Esophagus muscularis mucosa (tissue), 4 donors: ENCODE data around the gene EXD1. TPM values are rescaled to one million over a fixed set of nuclear protein-coding genes. Genes with fewer than 3 reads are reported as not detected.

Experiments used
- DNase-seq: peaks from one replicate; pipeline ENCODE4 v3.0.0-alpha.2; 2017; ENCODE audit errors: extremely low spot score
- H3K27ac ChIP-seq, 4 donors: fragments of 200-600 bp; sonication (generic); replicated peaks in 1 of 4; 1 replicate in 3 of 4; 2 replicates in 1 of 4; pipeline ENCODE4 v1.5.1; 2016 to 2019; ENCODE audit warnings: mild to moderate bottlenecking in 1 of 4
- H3K27me3 ChIP-seq, 4 donors: fragments of 200-600 bp; sonication (generic); one replicate each; pipeline versions ENCODE4 v1.5.1 to v1.6.0; 2016 to 2019
- H3K36me3 ChIP-seq, 4 donors: fragments of 200-600 bp; sonication (generic); one replicate each; pipeline ENCODE4 v1.5.1; 2016 to 2019
- H3K4me1 ChIP-seq, 4 donors: fragments of 200-600 bp; sonication (generic); one replicate each; pipeline ENCODE4 v1.5.1; 2016 to 2019
- H3K4me3 ChIP-seq, 4 donors: fragments of 200-600 bp; sonication (generic); 1 replicate in 2 of 4; 2 replicates in 2 of 4; pipeline ENCODE4 v1.5.1; 2016 to 2019; ENCODE audit warnings: mild to moderate bottlenecking in 4 of 4, moderate library complexity in 1 of 4
- H3K9me3 ChIP-seq, 4 donors: fragments of 200-600 bp; sonication (generic); 1 replicate in 3 of 4; 2 replicates in 1 of 4; pipeline ENCODE4 v1.5.1; 2016 to 2019
- EP300 ChIP-seq: sonication (generic); formaldehyde crosslinking; IDR thresholded peaks from one replicate; pipeline ENCODE4 v1.6.1; 2017; ENCODE audit warnings: antibody characterized with exemption
- POLR2A ChIP-seq: fragments of 450-650 bp; IDR thresholded peaks from one replicate; pipeline ENCODE4 v1.6.1; 2017; ENCODE audit warnings: antibody characterized with exemption, moderate library complexity, mild to moderate bottlenecking, low read depth
- POLR2AphosphoS5 ChIP-seq, 2 donors: sonication (generic); formaldehyde crosslinking; IDR thresholded peaks; one replicate each; pipeline ENCODE4 v1.6.1; 2017; ENCODE audit warnings: antibody characterized with exemption in 2 of 2
- WGBS: methylation state at CpG from one replicate; pipeline ENCODE4 v1.1.5; 2018; 5-methylcytosine and 5-hydroxymethylcytosine counted together
- intact Hi-C: fragments of 100-400 bp; cut with DNase I; formaldehyde crosslinking; loops from one replicate; pipeline ENCODE4 v1.15.1; 2023
- total RNA-seq, 4 donors: library from RNA; depleted of rRNA; stranded (reverse); fragments of >200 nt; gene quantifications; one replicate each; pipeline versions ENCODE4 v1.1.0 to v1.2.1, GENCODE V29; 2016
- TF ChIP-seq, protein P1 (sequence below), 3 experiments: fragments of 200-600 bp in 2 of 3; fragments of 450-650 bp in 1 of 3; sonication (generic) in 2 of 3; IDR thresholded peaks; one replicate each; pipeline ENCODE4 v1.5.1; 2017 to 2019; ENCODE audit warnings: antibody characterized with exemption in 3 of 3, mild to moderate bottlenecking in 2 of 3, moderate library complexity in 1 of 3

Gene EXD1, protein sequence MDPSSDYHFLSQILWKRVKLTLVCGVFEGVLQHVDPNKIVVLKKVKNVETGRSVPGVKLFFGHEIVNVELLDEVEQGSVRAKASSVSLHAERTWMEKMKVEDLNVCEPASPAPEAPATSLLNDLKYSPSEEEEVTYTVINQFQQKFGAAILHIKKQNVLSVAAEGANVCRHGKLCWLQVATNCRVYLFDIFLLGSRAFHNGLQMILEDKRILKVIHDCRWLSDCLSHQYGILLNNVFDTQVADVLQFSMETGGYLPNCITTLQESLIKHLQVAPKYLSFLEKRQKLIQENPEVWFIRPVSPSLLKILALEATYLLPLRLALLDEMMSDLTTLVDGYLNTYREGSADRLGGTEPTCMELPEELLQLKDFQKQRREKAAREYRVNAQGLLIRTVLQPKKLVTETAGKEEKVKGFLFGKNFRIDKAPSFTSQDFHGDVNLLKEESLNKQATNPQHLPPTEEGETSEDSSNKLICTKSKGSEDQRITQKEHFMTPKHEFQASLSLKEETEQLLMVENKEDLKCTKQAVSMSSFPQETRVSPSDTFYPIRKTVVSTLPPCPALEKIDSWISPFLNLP
- not detected for total RNA-seq

DNA sequence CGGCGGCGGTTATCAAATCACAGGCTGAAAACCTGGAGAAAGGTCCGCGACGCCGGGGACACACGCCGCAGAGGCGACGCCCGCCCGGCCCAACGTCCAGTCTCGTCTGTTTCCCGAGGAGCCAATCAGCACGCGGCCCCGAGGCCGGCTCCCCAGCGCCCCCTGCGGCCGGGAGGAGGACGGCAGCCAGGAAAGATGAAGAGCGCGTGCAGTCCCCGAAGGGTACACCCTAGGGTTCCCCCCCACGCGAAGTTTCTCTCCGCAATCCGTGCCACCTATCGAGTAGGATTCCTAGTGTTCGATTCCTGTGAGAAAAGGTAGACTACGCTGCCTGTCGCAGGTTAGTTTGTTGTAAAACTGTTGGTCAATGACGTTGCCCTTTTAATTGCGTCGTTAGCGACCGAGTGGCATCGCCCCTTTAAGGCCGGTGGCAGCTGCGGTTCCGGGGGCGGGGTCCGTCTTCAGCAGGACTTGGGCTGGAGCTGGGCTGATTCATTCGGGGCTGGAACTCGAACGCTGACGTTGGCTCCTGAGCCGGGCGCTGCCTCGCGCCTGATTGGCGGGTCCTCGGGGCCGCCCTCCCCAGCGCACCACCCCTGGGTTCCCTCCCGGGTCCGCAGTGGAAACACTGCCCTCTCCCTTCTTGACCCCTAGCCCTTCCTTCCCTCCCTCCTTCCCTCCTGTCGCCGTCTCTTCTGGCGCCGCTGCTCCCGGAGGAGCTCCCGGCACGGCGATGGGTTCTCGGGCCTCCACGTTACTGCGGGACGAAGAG lies at the start of gene EXD1, which contains the start of gene CHP1:
TSS of gene EXD1 (minus strand) at position 108 of the 772 bp plus-strand sequence. CDS start 4,182 bp downstream, outside the sequence.
TSS of gene CHP1 (plus strand) at position 619 of the 772 bp plus-strand sequence. CDS start at position 734, 115 bp downstream.
- TF ChIP-seq POLR2A, result peak; percentile 57
- peak; percentile 87 to 96 for TF ChIP-seq POLR2AphosphoS5 (IDR thresholded peaks at IDR 0.05)
- TF ChIP-seq, protein P1, sequence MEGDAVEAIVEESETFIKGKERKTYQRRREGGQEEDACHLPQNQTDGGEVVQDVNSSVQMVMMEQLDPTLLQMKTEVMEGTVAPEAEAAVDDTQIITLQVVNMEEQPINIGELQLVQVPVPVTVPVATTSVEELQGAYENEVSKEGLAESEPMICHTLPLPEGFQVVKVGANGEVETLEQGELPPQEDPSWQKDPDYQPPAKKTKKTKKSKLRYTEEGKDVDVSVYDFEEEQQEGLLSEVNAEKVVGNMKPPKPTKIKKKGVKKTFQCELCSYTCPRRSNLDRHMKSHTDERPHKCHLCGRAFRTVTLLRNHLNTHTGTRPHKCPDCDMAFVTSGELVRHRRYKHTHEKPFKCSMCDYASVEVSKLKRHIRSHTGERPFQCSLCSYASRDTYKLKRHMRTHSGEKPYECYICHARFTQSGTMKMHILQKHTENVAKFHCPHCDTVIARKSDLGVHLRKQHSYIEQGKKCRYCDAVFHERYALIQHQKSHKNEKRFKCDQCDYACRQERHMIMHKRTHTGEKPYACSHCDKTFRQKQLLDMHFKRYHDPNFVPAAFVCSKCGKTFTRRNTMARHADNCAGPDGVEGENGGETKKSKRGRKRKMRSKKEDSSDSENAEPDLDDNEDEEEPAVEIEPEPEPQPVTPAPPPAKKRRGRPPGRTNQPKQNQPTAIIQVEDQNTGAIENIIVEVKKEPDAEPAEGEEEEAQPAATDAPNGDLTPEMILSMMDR (IDR thresholded peaks at IDR 0.05), result peak; percentile 94 to 99 (median 96)
- no peak for TF ChIP-seq EP300
- Histone ChIP-seq H3K27me3 (no peaks in the 10 kb centered on the region), H3K36me3 (no peaks in the 10 kb centered on the region), H3K27ac (peak within 1 kb of the TSS; percentile 92 to 97 (median 92)), H3K4me1 (peaks cover 17 to 36% (median 27%) of the 10 kb centered on the region in 4 donors), H3K4me3 (peak within 1 kb of the TSS; percentile 61 to 93 (median 84)), H3K9me3 (no peaks in the 10 kb centered on the region)
- DNase-seq, result peak; percentile 100
- intact Hi-C loops, result loop anchor here (2.0 to 5.0 kb wide), 2 partner anchors 56 to 114 kb away; partner anchors contain the start of gene INO80
- 0% methylated on average over 49 of the region's 72 CpGs for WGBS

DNA sequence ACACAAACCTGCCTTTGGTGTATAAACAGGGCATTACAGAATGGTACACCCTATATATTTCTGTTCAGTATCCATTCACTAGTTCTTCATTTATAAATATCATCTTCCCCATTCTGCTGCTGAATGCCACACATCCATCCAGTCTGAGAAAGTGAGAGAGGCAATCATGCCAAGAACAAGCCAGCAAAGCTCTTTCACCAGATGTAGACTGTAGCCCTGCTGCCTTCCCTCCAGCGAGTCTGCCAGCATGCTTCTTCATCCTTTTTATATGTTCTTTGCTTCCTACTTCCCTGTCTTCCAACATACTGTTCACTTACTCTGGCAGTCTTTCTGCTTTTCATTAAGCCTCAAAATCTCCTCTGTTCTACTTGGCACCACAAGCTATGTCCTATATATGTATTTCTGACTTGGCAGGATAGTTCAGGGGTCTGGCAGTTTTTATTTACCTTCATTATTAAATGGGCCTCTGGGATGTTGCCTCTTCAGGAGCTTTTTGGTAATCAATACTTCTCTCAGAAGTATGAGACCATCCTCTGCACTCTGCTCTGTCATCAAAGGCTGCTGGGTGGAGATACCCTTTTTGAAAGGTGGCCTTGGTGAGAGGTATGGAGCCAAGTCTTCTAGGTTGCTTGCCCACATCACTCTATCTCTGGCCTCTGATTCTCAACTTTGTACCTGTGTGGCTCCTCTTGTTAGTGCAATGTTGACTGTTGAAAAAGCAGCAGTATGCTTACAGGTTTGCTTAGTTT lies 49.2 kb upstream of the EXD1 start:
- Histone ChIP-seq H3K9me3 (no peaks in the 10 kb centered on the region), H3K27me3 (no peaks in the 10 kb centered on the region), H3K27ac (no peak overlapping the region), H3K36me3 (peaks cover 18 to 56% (median 50%) of the 10 kb centered on the region in 4 donors), H3K4me3 (no peak overlapping the region), H3K4me1 (peaks cover 4 to 6% (median 5%) of the 10 kb centered on the region in 4 donors)
- DNase-seq, result no peak
- intact Hi-C loops, result loop anchor here (5.0 kb wide), 1 partner anchor 162 kb away; the partner anchor contains the start of gene INO80
- WGBS, result 96% methylated on average over 1 of the region's 1 CpG
- TF ChIP-seq EP300, result no peak
- no peak for TF ChIP-seq POLR2A
- TF ChIP-seq, protein P1 (IDR thresholded peaks at IDR 0.05), result no peak
- TF ChIP-seq POLR2AphosphoS5 (IDR thresholded peaks at IDR 0.05), result no peak

DNA sequence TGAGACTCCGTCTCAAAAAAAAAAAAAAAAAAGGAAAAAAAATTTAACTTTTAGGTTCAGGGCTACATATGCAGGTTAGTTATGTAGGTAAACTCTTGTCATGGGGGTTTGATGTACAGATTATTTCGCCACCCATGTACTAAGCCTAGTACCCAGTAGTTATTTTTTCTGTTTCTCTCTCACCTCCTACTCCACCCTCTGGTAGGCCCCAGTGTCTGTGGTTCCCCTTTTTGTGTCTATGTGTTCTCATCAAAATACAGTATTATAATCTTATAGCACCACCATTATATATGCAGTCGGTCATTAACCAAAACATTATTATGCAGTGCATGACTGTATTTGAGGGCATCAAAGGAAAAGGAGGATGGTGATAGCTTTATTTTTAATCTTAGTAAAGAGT lies 47.8 kb upstream of the EXD1 start:
- no peak for DNase-seq
- no peak overlapping the region for H3K27ac ChIP-seq
- intact Hi-C loops, result no loop called here
- H3K4me3 ChIP-seq, result no peak overlapping the region
- H3K36me3 ChIP-seq, result peaks cover 18 to 70% (median 62%) of the 10 kb centered on the region in 4 donors
- H3K4me1 ChIP-seq, result peaks cover 2 to 5% (median 5%) of the 10 kb centered on the region in 4 donors
- TF ChIP-seq, protein P1 (IDR thresholded peaks at IDR 0.05), result no peak
- TF ChIP-seq POLR2A (no peak), POLR2AphosphoS5 (IDR thresholded peaks at IDR 0.05) (no peak), EP300 (no peak)
- H3K9me3 ChIP-seq, result no peaks in the 10 kb centered on the region
- 93% methylated on average over 3 of the region's 3 CpGs for WGBS
- H3K27me3 ChIP-seq, result no peaks in the 10 kb centered on the region

DNA sequence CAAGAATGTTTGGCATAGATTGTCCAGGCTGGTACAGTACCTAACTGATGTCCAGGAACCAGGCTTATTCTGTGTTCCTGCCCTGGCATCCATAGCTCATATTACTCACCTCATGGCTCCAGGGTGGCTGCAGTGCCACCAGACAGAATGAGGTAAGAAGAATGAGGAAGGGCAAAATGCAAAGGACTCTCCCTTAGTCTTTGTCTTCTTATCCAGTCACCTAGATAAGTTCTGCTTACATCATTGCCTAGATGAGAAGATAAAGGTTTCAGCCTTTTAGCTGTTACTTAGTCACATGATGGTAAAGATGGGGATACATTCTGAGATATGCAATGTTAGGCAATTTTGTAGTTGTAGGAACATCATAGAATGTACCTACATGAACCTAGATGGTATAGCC lies 46.3 kb upstream of the EXD1 start:
- no peak for DNase-seq
- TF ChIP-seq, protein P1 (IDR thresholded peaks at IDR 0.05), result no peak
- H3K27ac ChIP-seq, result no peak overlapping the region
- H3K9me3 ChIP-seq, result no peaks in the 10 kb centered on the region
- peaks cover 27 to 85% (median 75%) of the 10 kb centered on the region in 4 donors for H3K36me3 ChIP-seq
- H3K4me3 ChIP-seq, result no peak overlapping the region
- no peaks in the 10 kb centered on the region for H3K4me1 ChIP-seq
- intact Hi-C loops, result no loop called here
- H3K27me3 ChIP-seq, result no peaks in the 10 kb centered on the region
